GM18519 (cell line): Measurements from ENCODE around the gene WFDC5.

Experiments
- ATAC-seq: cut with Tn5 transposase; IDR thresholded peaks from one replicate; pipeline ENCODE4 v1.9.1; 2021; ENCODE audit warnings: mild to moderate bottlenecking, moderate library complexity; ENCODE audit not compliant: unreplicated experiment, low FRiP score

WFDC5 gene

DNA sequence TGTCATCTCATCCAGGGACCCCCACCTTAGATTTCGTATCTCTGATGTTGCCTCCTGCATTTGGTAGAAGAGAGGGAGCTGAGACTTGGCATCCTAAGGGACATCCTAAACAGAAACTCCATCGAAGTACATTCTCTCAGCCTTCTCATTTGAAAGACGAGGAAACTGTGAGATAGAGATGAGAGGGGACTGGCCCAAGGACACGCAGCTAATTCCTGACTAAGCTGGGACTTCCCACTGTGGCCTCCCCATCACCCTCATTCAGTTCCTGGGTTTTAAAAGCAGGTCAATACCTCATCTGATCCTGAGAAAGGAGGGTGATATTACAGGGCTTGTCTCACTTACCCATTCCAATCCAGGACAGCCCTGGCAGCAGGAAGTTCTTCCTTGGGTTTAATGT is 855 bp upstream of the WFDC5 start:
- ATAC-seq: no peak

DNA sequence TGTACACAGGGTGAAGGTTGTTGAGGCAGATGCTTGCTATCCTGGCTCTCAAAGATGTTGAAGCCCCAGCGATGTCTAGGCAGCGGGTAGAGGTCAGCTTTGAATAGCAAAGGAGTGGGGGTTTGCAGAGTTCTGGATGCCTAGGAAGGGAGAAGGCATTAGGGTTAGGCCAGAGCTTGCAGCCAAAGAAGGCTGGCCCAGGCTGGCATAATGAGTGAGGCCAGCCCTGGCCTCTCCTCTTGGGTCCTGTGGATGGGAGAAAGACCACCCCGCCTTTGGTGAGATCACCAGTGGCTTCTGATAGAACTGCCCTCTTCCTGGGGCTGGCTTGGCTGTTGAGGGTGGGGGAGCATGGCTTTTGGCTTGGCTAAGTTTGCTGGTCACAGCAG is 406 bp upstream of the WFDC5 start:
- no peak for ATAC-seq

DNA sequence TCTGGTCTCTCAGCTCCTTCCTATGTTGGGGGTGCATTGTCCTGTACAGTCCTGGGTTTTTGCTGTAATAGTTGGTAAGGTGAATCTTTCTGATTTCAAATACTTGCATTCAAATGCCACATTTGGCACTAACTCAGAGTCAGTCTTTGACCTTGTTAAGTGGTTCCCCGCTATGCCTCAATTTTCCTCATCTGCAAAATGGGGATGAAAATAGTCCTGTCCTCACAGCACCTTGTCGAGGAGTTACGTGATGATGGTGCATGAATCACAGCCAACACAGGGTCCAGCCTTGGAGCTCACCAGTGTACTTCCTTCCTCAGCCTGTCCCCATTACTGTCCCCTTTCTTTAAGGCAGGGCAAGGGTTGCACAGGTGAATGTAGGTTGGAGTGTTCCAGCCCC is 1.1 kb downstream of the WFDC5 start:
- no peak for ATAC-seq

DNA sequence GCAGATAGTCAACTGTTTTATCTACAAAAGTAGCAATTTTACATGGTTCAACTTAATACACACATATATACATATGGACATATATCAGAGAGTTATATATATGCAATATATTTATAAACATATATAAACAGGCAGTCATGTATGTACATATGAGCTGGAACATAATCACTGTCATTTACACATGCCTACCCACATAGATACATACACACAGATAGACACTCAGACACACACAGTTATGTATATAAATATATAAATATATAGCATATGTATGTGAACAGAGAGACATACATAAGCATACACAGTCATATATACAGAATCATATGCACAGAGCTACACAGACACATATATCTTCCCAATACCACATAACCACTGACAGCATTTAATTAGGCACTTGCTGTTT is 2.2 kb downstream of the WFDC5 start:
- no peak for ATAC-seq

DNA sequence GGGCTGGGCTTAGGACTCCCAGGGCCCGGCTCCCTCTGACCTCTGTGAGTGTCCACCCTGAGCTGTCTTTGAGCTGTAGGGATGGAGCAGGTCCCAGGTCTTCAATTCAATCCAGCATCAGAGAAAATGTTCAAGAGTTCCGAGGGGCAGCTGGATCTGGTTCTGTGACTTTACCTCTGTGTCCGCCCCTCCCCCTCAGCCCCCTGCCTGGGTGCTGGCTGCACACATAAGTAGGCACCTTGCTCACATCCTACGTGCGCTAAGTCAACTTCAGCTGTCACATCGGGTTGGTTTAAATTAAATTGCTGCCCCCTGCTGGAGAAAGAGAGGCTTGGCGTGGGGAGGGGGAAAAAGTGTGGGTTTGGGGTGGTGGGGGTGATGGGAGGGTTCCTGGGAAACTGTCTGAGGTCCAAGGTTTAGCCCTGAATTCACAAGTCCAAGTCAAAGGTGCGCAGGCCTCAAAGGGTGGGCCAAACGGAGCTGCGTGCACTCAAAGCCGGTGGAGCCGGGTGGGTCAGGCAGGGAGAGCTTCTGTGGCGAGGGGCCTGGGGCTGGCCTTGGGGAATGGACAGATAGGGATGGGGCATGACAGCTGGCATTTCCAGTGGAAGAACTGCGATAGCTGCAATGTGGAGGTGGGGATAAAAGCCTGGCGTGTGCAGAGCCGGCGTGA is 3.0 kb downstream of the WFDC5 start:
- ATAC-seq: no peak

DNA sequence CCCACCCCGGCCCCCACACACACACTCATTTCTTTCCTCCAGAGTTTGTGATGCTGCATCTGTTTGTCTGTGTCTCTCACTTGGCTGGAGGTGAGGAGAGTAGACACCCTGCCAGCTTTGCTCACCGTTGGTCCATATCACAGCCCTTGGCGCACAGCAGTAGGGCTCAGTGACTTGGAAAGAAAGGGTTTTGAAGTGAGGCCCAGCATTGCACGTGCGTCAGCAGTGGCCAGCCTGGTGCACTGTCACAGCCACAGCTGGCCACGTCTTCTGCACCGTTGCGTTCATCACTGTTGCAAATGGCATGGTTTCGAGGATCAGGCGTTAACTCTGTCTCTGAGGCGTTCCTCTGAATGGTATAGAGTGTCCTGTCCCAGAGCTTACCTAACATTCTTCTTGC is 3.7 kb downstream of the WFDC5 start:
- ATAC-seq: no peak

DNA sequence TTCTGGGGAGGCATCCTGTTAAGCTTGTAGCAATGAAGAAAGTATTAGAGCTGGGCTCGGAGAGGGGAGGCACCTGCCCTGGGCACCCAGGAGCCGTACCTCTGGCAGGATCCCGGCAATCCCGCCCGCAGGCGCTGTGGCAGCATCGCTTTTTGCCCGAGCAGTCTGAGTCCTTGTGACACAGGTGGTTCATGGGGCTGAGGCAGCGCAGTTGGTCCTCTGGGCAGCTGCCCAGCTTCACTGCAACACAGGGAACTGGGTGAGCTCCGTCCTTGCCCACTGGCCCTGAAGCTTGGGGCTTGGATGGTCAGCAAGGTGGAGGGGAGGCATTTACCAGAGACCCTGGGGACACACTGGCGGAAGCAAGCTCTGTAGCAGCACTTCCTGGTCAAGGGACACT is 4.7 kb downstream of the WFDC5 start:
- no peak for ATAC-seq

DNA sequence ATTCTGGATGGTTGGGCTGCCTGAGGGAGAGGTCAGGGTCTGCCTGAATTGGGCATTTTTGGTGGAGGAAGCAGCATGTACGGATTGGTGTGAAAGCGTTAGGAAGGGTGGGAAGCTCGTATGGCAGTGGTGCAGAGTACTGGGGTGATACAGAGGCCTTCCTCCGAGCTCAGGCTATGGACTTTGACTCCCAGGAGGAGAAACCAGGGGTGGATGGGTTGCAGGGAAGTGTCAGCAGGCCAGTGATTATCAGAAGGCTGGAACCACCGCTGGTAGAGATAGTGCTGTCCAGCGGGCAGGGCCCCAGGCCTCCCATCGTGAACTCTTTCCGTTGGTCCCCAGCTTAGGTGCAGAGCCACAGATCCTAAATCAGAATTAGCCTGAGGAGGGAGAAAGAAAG is 5.3 kb downstream of the WFDC5 start:
- ATAC-seq: no peak

DNA sequence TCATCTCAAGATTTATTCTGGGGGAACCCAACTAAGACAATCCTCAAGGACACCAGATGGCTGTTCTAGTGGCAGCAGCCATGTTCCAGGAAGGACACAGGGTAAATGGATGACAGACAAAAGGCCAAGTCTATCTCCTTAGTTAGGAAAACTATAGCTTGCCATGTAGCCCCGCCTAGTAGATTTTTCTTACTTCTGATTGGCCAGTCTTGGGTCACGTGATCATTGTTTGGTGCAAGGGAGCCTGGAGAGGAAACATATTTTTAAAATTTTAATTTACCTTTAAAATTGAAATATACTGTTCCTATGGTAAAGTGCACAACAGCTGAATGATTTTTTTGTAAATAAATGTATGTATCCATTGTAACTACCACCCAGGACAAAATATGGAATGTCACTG is 9.7 kb downstream of the WFDC5 start:
- ATAC-seq: no peak

DNA sequence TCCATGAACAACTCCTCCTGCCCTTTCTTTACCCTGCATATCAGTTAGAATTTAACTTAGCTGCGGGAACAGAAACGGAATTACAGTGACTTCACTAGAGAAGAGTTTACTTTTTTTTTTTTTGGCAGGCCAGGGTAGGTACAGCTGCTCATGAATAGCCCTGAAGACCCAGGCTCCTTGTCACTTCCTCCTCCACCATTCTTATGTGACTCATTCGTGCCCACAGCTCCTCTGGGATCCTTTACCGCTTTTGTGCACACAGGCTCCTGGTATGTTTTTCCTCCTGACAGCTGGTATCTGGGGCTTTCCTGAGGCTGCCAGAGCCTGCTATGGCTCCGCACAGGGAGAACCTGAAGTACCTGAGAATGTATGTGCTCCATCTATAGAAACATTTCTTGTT is 10.2 kb downstream of the WFDC5 start:
- ATAC-seq: no peak

DNA sequence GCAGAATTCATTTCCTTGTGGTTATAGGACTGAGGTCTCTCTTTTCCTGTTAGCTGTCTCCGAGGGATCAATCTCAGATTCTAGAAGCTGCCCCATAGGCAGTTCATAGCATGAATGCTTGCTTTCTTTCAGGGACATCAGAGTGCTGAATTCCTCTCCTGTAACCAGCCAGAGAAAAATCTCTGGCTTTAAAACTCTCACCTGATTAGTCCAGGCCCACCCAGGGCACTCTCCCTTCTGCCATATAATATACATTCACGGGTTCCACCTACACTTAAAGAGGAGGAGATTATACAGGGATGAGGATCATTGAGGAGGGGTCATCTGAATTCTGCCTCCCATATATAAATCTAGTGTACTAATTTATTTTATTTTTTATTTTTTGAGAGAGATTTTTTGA is 11.9 kb downstream of the WFDC5 start:
- no peak for ATAC-seq

DNA sequence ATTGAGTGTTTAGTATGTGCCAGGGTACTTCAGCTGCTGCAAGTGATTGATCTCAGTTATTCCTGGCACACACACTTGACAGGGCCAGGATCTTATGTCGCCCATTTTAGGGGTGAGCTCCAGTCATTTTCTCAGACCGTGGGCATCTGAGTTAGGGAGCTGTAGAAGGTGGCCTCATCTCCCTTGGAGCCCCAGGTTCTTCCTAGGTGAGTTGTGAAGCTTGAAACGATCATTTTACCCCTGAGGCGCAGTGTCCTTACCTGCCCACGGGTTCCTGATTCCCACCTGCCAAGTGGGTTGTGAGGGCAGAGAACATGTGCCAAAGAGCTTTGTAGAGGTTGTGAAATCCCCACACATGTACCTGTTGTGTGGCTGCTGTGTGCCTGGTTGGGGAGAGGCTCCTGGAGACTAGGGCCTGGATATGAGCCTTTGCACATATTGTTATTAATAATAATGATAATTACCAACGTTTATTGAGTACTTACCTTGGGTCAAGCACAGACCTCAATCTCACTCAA is 13.6 kb downstream of the WFDC5 start:
- no peak for ATAC-seq

DNA sequence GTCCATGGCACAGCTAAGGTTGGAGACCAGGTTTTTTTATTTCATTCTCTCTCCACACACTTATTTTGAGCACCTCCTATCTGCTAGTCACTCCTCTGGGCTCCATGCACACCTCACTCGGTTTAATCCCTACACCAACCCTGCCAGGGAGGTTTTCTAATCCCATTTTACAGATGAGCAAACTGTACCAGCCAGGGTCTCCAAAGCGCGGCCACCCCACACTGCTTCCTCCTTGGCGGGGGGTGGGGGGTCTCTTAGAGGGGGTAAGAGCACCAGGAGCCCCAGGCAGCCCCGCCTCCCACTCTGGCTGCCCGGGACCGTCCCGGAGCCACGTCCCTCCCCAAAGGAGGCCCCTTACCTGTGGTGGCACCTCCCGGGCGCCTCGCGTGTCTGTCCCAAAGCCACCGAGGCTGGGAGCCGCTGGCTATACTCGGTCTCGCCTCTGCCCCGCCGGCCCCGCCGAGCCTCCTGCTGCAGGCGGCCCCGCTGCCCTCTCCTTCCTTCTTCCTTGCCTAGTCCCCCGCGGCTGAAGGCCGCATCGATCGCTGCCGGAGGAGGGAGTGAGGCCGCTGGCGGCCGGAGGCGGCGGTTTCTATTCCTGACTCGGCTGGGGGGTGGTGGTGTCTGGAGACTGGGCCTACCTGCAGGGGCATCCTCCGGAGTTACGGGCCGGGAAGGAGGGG is 14.3 kb downstream of the WFDC5 start, which contains the start of gene KCNS1:
Gene KCNS1, minus strand, starts transcription at position 565 of the 683 bp plus-strand sequence. CDS start 1,891 bp downstream, outside the sequence.
- no peak for ATAC-seq

DNA sequence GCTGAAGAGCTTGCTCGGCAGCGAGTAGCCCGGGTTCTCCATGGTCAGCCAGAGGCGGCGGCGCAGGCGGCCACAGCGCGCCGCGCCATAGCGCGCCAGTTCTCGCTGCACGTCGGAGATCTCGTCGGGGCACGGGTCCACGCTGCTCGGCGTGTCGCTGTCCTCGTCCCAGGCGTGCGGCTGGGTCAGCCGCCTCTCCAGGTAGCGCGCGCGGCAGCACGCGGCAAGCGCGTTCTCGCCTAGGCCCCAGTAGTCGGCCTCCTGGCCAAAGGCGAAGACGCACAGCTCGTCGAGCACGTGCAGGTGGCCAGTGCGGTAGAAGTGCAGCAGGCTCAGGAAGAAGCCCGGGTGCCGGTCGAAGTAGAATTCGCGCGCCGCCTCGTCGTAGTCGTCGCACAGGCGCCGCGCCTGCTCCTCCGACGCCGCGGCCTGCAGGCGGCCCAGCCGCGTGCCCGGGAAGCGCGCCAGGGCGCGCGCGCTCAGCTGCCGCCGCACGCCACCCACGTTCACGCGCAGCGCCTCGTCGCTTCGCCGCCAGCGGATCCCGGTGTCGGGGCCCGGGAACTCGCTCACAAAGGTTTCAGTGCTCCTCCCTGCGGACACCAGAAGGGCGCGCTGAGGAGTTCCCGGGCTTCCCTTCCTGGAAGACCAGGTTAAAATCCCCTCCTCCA is 16.7 kb downstream of the WFDC5 start:
- ATAC-seq: no peak

DNA sequence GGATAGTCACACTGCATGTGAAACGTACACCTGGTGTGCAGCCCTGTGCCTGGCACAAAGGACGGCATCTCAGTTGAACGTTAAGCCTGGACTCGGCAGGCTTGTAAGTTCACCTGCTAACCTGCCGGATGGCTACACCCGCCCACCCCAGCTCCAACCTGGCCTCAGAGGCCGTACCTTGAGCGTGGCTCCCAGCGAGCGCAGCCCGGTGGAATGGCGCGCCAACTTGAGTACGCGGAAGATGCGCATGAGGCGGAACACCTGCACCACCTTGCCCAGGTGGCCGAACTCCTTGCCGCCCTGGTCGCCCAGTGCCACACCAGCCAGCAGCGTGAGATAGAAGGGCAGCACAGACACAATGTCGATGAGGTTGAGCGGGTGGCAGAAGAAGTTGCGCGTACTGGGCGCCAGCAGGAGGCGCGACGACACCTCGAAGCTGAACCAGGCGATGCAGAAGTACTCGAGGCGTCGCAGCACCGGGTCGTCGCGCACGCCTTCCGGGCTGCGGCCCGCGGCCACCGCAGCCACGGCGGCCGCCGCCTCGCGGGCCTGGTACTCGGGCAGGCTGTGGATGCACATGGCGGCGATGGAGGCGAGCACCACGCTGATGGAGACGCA is 17.4 kb downstream of the WFDC5 start:
- ATAC-seq: no peak

DNA sequence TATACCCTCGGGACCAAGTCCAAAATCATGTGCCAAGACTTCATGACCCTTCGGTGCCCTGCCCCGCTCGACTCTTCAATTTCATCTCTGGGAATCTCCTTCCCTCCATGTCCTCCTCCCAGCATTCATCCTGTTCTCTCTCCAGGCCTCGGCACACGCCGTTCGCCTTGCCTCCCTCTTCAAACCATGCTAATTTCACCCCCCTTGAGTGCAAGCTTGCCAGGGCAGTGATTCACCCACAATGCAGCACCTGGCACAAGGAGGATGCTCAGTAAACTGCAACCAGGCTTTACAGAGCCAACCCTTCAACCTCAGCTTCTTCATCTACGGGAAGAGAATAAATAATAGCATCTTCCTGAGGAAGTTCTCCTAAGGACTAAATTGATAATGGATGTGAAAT is 18.2 kb downstream of the WFDC5 start:
- no peak for ATAC-seq

DNA sequence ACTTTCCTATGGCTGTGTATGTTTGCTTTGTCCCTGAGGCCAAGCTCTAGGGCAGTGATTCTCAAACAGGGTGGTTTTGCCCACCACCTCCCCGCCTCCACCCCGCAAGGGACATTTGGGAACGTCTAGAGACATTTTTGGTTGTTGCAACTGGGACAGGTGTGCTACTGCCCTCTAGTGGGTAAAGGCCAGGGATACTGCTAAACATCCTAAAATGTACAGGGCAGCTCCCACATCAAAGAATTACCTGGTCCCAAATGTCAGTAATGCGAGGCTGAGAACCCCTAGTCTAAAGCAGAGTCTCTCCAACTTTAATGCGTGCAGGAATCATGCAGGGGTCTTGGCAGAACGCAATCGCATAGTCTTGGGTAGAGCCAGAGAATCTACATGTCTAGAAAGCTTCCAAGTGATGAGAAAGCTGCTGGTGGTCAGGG is 19.2 kb downstream of the WFDC5 start:
- ATAC-seq: no peak

DNA sequence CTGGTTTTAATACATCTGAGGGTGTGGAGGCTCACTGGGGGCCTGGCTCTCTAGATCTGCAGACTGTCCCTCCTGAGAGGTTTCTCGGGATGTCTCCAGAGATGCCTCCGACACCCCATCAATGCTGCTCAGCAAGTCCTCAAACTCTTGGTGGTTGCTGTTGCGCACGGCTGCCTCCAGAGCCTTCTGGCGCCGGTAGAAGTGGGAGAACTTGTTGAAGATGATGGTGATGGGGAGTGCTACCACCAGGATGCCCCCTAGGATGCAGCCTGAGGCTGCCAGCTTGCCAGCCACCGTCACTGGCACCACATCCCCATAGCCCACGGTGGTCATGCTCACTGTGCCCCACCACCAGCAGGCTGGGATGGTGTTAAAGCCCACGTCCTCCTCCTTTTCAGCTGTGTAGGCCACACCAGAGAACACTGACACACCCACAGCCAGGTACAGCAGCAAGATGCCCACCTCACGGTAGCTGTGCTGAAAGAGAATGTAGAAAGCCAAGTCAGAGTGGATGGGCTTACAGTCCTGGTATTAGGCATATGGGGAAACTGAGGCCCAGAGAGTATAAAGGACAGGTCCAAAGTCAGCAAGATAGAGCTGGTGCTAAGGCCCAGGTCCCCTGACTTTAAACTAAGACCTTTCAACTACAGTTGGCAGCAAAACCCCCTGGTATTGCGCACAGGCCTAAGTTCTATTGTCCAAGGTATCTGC is 20.0 kb downstream of the WFDC5 start:
- ATAC-seq: no peak

DNA sequence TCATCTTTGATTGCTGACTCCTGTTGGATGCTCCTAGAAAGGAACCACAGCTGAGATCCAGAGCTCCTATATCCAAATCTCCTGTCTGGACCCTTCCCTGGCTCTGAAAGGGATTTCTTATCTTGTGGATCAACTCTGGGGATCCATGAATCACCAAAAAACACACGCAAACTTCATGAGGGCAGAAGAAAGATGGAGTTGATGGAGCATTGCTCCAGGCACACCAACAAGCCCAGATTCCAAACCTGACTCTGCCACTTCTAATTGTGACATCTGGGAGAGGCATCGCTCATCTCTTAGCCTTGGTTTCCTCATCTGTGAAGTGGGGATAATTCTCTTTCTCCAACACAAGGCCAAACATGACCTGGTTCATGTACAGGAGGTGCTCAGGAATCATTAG is 20.8 kb downstream of the WFDC5 start:
- ATAC-seq: no peak

DNA sequence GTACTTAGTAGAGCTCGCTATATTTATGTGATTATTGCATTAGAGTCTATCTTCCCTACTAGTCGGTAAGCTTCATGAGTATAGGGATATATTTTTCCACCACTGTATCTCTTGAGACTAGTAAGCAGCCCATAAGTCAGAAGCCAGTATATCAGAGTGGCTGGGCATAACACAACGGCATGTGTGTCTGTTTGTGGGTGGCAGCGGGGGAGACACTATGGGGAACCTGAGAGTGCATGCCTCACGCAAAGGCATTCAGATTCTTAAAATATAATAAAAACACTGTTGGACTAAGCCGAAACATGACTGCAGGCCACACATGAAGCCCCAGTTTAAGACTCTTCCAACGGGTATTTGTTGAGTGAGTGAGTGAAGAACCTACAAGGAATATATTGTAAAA is 22.1 kb downstream of the WFDC5 start:
- ATAC-seq: no peak

DNA sequence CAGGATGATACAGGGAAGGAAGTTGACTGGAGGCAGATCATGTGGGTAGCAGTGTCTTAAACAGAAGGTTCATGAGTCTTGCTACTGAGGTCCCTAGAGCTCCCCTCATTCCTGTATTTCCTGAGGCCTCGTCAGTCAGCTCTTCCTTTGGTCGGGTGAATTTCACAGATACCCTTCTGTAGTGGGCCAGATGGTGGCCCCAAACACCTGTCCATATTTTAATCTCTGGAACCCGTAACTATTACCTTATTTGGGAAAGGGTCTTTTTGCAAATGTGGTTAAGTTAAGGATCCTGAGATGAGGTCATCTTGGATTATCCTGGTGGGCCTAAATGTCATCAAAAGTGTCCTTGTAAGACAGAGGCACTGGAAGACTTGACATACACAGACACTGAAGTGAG is 23.6 kb downstream of the WFDC5 start:
- no peak for ATAC-seq
